Measurements from ENCODE around the gene BCL7C.

Gene BCL7C

GRCh38 chr16:30930160-30930571, 36.3 kb upstream of the BCL7C start:
- no peak overlapping the region for H3K27ac ChIP-seq
- no peak for TF ChIP-seq CTCF (IDR thresholded peaks at IDR 0.05)
- TF ChIP-seq ZFX (IDR thresholded peaks at IDR 0.05; ENCODE audit: borderline replicate concordance) = no peak

GRCh38 chr16:30929167-30929566, 35.3 kb upstream of the BCL7C start:
- TF ChIP-seq ZFX (IDR thresholded peaks at IDR 0.05; ENCODE audit: borderline replicate concordance) = no peak
- no peak for TF ChIP-seq CTCF (IDR thresholded peaks at IDR 0.05)
- H3K27ac ChIP-seq = no peak overlapping the region

- TF ChIP-seq CTCF (IDR thresholded peaks at IDR 0.05) = no peak
- TF ChIP-seq ZFX (IDR thresholded peaks at IDR 0.05; ENCODE audit: borderline replicate concordance) = no peak
- no peak overlapping the region for H3K27ac ChIP-seq
Observed at GRCh38 chr16:30928390-30928789, 34.5 kb upstream of the BCL7C start.

GRCh38 chr16:30927789-30928378, 34.0 kb upstream of the BCL7C start:
- no peak overlapping the region for H3K27ac ChIP-seq

GRCh38 chr16:30926937-30927788, 33.3 kb upstream of the BCL7C start:
- TF ChIP-seq CTCF (IDR thresholded peaks at IDR 0.05) (no peak), ZFX (IDR thresholded peaks at IDR 0.05; ENCODE audit: borderline replicate concordance) (no peak)

More at GRCh38 chr16:30927789-30928378, 34.0 kb upstream of the BCL7C start:
- TF ChIP-seq ZFX (IDR thresholded peaks at IDR 0.05; ENCODE audit: borderline replicate concordance) = no peak
- no peak for TF ChIP-seq CTCF (IDR thresholded peaks at IDR 0.05)

GRCh38 chr16:30925995-30926811, 32.3 kb upstream of the BCL7C start:
- TF ChIP-seq CTCF (IDR thresholded peaks at IDR 0.05) (no peak), ZFX (IDR thresholded peaks at IDR 0.05; ENCODE audit: borderline replicate concordance) (no peak)
- H3K27ac ChIP-seq = no peak overlapping the region

More at GRCh38 chr16:30926937-30927788, 33.3 kb upstream of the BCL7C start:
- no peak overlapping the region for H3K27ac ChIP-seq

Measured in 22Rv1 (cell line).